ENCODE measurements around the gene RPAP3. TPM values are rescaled to one million over a fixed set of nuclear protein-coding genes. Genes with fewer than 3 reads are reported as not detected.

RPAP3 gene
- total RNA-seq, 1 experiment from 2014 or later = 44.3 TPM

GRCh38 chr12:47747596-47748506 is 42.0 kb upstream of the RPAP3 start (continued):
- TF ChIP-seq NR2C2 (CRISPR knock-in tag; IDR thresholded peaks at IDR 0.05) = no peak
- TF ChIP-seq, protein P1, sequence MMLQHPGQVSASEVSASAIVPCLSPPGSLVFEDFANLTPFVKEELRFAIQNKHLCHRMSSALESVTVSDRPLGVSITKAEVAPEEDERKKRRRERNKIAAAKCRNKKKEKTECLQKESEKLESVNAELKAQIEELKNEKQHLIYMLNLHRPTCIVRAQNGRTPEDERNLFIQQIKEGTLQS (CRISPR knock-in tag; conservative IDR thresholded peaks at IDR 0.05) = no peak
- TF ChIP-seq ESRRA (CRISPR knock-in tag; IDR thresholded peaks at IDR 0.05; ENCODE audit: borderline replicate concordance) = no peak
- TF ChIP-seq ZNF263 (CRISPR knock-in tag; IDR thresholded peaks at IDR 0.05; ENCODE audit: low read depth) = no peak
- no peak for TF ChIP-seq NFYB (CRISPR knock-in tag; conservative IDR thresholded peaks at IDR 0.05; ENCODE audit: low read depth)
- no peak for TF ChIP-seq OVOL2 (CRISPR knock-in tag; IDR thresholded peaks at IDR 0.05; ENCODE audit: borderline replicate concordance)
- TF ChIP-seq ZNF317 (CRISPR knock-in tag; IDR thresholded peaks at IDR 0.05; ENCODE audit: borderline replicate concordance, low read depth) = no peak
- TF ChIP-seq RORB (CRISPR knock-in tag; IDR thresholded peaks at IDR 0.05) = no peak
- no peak for TF ChIP-seq CTCF (IDR thresholded peaks at IDR 0.05)
- TF ChIP-seq ZBTB43 (CRISPR knock-in tag; IDR thresholded peaks at IDR 0.05) = no peak
- no peak for TF ChIP-seq ZNF219 (CRISPR knock-in tag; IDR thresholded peaks at IDR 0.05; ENCODE audit: borderline replicate concordance)
- TF ChIP-seq HMGA2 (CRISPR knock-in tag; IDR thresholded peaks at IDR 0.05) = no peak
- no peak for TF ChIP-seq FOXK1 (CRISPR knock-in tag; IDR thresholded peaks at IDR 0.05)
- no peak for TF ChIP-seq TP53 (CRISPR knock-in tag; IDR thresholded peaks at IDR 0.05)
- TF ChIP-seq RELA (CRISPR knock-in tag; IDR thresholded peaks at IDR 0.05; ENCODE audit: borderline replicate concordance) = no peak

DNA sequence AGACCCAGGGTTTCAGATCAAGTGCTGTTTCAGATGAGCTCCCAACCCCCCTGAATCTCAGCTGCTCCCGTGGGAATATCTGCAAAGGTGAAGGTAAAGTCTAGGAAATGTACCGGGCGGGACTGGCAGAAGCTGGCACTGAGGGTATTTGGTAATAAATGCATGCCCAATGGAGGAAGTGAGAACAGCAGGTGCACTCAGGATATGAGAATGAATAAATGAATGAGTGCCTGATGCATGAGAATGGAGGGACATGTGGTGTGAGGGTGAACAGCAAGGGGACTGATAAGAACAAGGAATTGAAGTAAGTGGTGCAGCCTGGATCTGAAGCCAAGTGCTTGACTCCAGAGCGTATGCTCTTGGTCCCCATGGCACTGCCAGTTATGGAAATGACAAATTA is 41.3 kb upstream of the RPAP3 start:
- peaks cover 7% of the 10 kb centered on the region; the same call in 1 of the 2 replicates for H3K27me3 Mint-ChIP-seq (ENCODE audit: low read depth)
- no peak for DNase-seq (ENCODE audit: low spot score)
- H3K4me3 Mint-ChIP-seq = no peak overlapping the region
- no peak overlapping the region for H3K27ac Mint-ChIP-seq
- CTCF ChIA-PET = interaction anchor here (0.6 to 2.3 kb wide), 6 partner anchors 11 to 33 kb away, joined by 3 to 12 read pairs (median 4); partner anchors contain the start of genes RAPGEF3 and SLC48A1
- no peak for ATAC-seq
- H3K9me3 Mint-ChIP-seq = no peaks in the 10 kb centered on the region
- H3K36me3 Mint-ChIP-seq = no peaks in the 10 kb centered on the region
- peaks cover 39% of the 10 kb centered on the region for H3K4me1 Mint-ChIP-seq
- POLR2A ChIA-PET = no interaction called here
- TF ChIP-seq TP53 (CRISPR knock-in tag; IDR thresholded peaks at IDR 0.05) (no peak), GRHL2 (CRISPR knock-in tag; IDR thresholded peaks at IDR 0.05; ENCODE audit: insufficient replicate concordance, severe bottlenecking) (no peak), ERG (CRISPR knock-in tag; IDR thresholded peaks at IDR 0.05) (no peak), ZNF138 (CRISPR knock-in tag; conservative IDR thresholded peaks at IDR 0.05) (no peak), TEAD4 (CRISPR knock-in tag; IDR thresholded peaks at IDR 0.05) (no peak), NFYB (CRISPR knock-in tag; conservative IDR thresholded peaks at IDR 0.05; ENCODE audit: low read depth) (no peak), FOXP1 (CRISPR knock-in tag; IDR thresholded peaks at IDR 0.05; ENCODE audit: borderline replicate concordance) (no peak), ATF1 (CRISPR knock-in tag; IDR thresholded peaks at IDR 0.05) (no peak), OVOL2 (CRISPR knock-in tag; IDR thresholded peaks at IDR 0.05; ENCODE audit: borderline replicate concordance) (no peak), TCF7 (CRISPR knock-in tag; IDR thresholded peaks at IDR 0.05; ENCODE audit: low read depth) (no peak), GTF2I (CRISPR knock-in tag; conservative IDR thresholded peaks at IDR 0.05) (no peak), RELA (CRISPR knock-in tag; IDR thresholded peaks at IDR 0.05; ENCODE audit: borderline replicate concordance) (no peak)
- TF ChIP-seq, protein P2, sequence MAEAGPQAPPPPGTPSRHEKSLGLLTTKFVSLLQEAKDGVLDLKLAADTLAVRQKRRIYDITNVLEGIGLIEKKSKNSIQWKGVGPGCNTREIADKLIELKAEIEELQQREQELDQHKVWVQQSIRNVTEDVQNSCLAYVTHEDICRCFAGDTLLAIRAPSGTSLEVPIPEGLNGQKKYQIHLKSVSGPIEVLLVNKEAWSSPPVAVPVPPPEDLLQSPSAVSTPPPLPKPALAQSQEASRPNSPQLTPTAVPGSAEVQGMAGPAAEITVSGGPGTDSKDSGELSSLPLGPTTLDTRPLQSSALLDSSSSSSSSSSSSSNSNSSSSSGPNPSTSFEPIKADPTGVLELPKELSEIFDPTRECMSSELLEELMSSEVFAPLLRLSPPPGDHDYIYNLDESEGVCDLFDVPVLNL (CRISPR knock-in tag; IDR thresholded peaks at IDR 0.05; ENCODE audit: borderline replicate concordance, low read depth) = no peak
- TF ChIP-seq, protein P3, sequence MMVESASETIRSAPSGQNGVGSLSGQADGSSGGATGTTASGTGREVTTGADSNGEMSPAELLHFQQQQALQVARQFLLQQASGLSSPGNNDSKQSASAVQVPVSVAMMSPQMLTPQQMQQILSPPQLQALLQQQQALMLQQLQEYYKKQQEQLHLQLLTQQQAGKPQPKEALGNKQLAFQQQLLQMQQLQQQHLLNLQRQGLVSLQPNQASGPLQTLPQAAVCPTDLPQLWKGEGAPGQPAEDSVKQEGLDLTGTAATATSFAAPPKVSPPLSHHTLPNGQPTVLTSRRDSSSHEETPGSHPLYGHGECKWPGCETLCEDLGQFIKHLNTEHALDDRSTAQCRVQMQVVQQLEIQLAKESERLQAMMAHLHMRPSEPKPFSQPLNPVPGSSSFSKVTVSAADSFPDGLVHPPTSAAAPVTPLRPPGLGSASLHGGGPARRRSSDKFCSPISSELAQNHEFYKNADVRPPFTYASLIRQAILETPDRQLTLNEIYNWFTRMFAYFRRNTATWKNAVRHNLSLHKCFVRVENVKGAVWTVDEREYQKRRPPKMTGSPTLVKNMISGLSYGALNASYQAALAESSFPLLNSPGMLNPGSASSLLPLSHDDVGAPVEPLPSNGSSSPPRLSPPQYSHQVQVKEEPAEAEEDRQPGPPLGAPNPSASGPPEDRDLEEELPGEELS (CRISPR knock-in tag; IDR thresholded peaks at IDR 0.05) = no peak
- TF ChIP-seq, protein P4, sequence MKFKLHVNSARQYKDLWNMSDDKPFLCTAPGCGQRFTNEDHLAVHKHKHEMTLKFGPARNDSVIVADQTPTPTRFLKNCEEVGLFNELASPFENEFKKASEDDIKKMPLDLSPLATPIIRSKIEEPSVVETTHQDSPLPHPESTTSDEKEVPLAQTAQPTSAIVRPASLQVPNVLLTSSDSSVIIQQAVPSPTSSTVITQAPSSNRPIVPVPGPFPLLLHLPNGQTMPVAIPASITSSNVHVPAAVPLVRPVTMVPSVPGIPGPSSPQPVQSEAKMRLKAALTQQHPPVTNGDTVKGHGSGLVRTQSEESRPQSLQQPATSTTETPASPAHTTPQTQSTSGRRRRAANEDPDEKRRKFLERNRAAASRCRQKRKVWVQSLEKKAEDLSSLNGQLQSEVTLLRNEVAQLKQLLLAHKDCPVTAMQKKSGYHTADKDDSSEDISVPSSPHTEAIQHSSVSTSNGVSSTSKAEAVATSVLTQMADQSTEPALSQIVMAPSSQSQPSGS (CRISPR knock-in tag; IDR thresholded peaks at IDR 0.05; ENCODE audit: borderline replicate concordance, low read depth) = no peak
